GM21717 (cell line): ENCODE results near the gene MED17.

Experiments
- ATAC-seq: cut with Tn5 transposase; IDR thresholded peaks from one replicate; pipeline ENCODE4 v1.9.1; 2021; ENCODE audit warnings: mild to moderate bottlenecking, moderate library complexity; ENCODE audit not compliant: unreplicated experiment

MED17 gene

GRCh38 chr11:93846411-93846810 is 62.3 kb downstream of the MED17 start:
- ATAC-seq, result no peak

- ATAC-seq, result no peak
Measured at GRCh38 chr11:93849201-93849600, 65.1 kb downstream of the MED17 start.

- ATAC-seq, result no peak
Measured at GRCh38 chr11:93849751-93850593, 65.9 kb downstream of the MED17 start.

DNA sequence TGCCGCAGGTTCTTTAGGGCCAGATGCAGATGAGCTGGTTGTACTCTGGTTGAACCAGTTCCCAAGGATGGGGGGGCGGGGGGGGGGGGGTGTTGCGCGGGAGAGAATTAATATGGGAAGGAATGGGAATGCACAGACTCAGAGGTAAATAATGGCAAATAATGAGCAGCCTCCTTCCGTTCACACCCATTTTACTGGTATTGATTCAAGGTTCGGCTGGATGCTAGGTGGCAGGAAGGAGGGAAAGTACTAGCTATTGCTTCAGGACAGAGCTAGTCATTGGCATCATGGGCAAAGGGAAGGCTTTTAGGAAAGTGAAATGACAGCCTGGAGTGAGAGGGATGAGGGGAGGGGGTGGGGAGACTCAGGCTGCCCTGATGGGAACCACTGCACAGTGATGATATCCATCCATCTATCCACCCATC is 66.5 kb downstream of the MED17 start, which contains the start of gene VSTM5:
VSTM5 (minus strand) TSS at position 25 of the 425 bp plus-strand sequence. CDS start 116 bp downstream, outside the sequence.
- no peak for ATAC-seq

DNA sequence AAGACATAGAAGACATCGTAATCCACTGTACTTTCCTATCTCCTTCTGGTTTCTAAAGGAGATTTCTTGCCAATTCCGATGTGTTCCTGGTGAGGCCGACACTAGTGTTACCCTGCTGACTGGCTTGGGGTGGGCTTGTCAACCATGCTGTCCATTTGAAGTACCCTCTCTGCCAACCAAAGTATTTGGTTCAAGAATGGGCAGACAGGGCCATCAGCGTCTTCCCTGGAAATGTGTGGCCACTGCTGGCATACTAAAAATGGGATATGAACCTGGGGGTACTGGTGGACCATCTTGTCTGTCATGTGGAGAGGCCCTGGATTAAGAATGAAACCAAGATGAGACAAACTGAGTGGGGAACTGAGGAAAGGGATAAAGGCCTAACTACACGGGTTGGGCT is 68.2 kb downstream of the MED17 start:
- ATAC-seq, result no peak

GRCh38 chr11:93857413-93858120 is 73.5 kb downstream of the MED17 start:
- no peak for ATAC-seq

GRCh38 chr11:93858121-93858775 is 74.2 kb downstream of the MED17 start:
- no peak for ATAC-seq

DNA sequence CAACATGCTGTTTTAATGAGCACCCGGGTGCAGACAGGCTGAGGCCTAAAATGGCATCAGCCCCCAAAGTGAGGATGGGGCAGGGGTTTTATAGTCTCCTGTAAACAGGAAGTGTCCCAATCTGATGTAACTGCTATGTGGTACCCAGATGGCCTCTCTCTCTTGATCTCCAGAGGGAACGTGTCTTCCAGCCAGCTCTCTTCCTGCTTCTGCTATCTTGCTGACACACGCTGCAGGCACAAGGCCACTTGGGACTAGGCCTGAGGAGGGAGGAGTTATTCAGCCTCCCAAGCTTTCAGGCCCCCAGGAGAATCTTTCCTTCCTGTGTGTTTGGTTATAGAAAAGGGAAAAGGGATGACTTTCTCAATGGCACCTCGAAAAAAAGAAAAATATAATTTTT is 77.7 kb downstream of the MED17 start:
- ATAC-seq, result no peak
